NT2/D1 (cell line): ENCODE measurements around the gene PDK3.

Experiments
- SUZ12 ChIP-seq: IDR thresholded peaks from 2 replicates; pipeline ENCODE4 v1.6.1; 2011; ENCODE audit not compliant: insufficient read length, insufficient read depth; ENCODE audit errors: extremely low read depth
- YY1 ChIP-seq: IDR thresholded peaks from 2 replicates; pipeline ENCODE4 v1.6.1; 2011; ENCODE audit not compliant: insufficient read length, insufficient read depth
- ZNF274 ChIP-seq: IDR thresholded peaks from 2 replicates; pipeline ENCODE4 v1.6.1; 2011; ENCODE audit warnings: mild to moderate bottlenecking, low read depth, low read length

- TF ChIP-seq ZNF274, result no peak
- no peak for TF ChIP-seq YY1
- no peak for TF ChIP-seq SUZ12
These were observed 939 bp downstream of the PDK3 start for GRCh38 chrX:24466025-24466424.
